SK-N-SH treated with all-trans-retinoic acid at 6 μM for 48 hours (cell line): ENCODE data around the gene LATS1.

Experiments
- ARNTL ChIP-seq: fragments of 450-650 bp; formaldehyde crosslinking; IDR thresholded peaks from 2 replicates; pipeline ENCODE4 v1.5.0; 2020; ENCODE audit warnings: low read depth, mild to moderate bottlenecking, moderate library complexity, borderline replicate concordance
- CSRNP3 ChIP-seq: fragments of 250-450 bp; sonication (Bioruptor Pico); IDR thresholded peaks from 2 replicates; pipeline ENCODE4 v1.5.1; 2021; ENCODE audit warnings: mild to moderate bottlenecking, moderate library complexity
- ESRRG ChIP-seq: fragments of 250-450 bp; sonication (Bioruptor Pico); IDR thresholded peaks from 2 replicates; pipeline ENCODE4 v1.6.1; 2021; ENCODE audit warnings: mild to moderate bottlenecking
- ISL1 ChIP-seq: fragments of 250-450 bp; sonication (Bioruptor Pico); IDR thresholded peaks from 2 replicates; pipeline ENCODE4 v2.1.2; 2022; ENCODE audit warnings: mild to moderate bottlenecking, moderate library complexity
- PATZ1 ChIP-seq: fragments of 250-450 bp; sonication (Bioruptor Pico); IDR thresholded peaks from 2 replicates; pipeline ENCODE4 v1.8.0; 2020; ENCODE audit warnings: mild to moderate bottlenecking, moderate library complexity, borderline replicate concordance
- PPARA ChIP-seq: fragments of 250-450 bp; sonication (Bioruptor Pico); IDR thresholded peaks from 2 replicates; pipeline ENCODE4 v1.5.0; 2020; ENCODE audit warnings: mild to moderate bottlenecking, borderline replicate concordance
- TCF4 ChIP-seq: fragments of 250-450 bp; sonication (Bioruptor Pico); IDR thresholded peaks from 2 replicates; pipeline ENCODE4 v1.8.0; 2021; ENCODE audit warnings: mild to moderate bottlenecking, moderate library complexity, borderline replicate concordance
- TSHZ2 ChIP-seq: fragments of 250-450 bp; sonication (Bioruptor Pico); IDR thresholded peaks from 2 replicates; pipeline ENCODE4 v1.5.0; 2020; ENCODE audit warnings: mild to moderate bottlenecking, moderate library complexity
- ZC3H10 ChIP-seq: fragments of 250-450 bp; sonication (Bioruptor Pico); IDR thresholded peaks from 2 replicates; pipeline ENCODE4 v1.5.1; 2021; ENCODE audit warnings: mild to moderate bottlenecking, moderate library complexity
- ZFP30 ChIP-seq: fragments of 450-650 bp; formaldehyde crosslinking; IDR thresholded peaks from 2 replicates; pipeline ENCODE4 v1.5.0; 2022; ENCODE audit warnings: mild to moderate bottlenecking, moderate library complexity
- ZNF8 ChIP-seq: fragments of 450-650 bp; formaldehyde crosslinking; IDR thresholded peaks from 2 replicates; pipeline ENCODE4 v1.5.0; 2020; ENCODE audit warnings: mild to moderate bottlenecking, moderate library complexity

- TF ChIP-seq TCF4 (CRISPR knock-in tag) (no peak), PPARA (CRISPR knock-in tag) (no peak), CSRNP3 (no peak), ZNF8 (CRISPR knock-in tag) (no peak), ZC3H10 (CRISPR knock-in tag) (no peak), ZFP30 (CRISPR knock-in tag) (no peak), ESRRG (CRISPR knock-in tag) (no peak), ARNTL (no peak), PATZ1 (CRISPR knock-in tag) (no peak), ISL1 (no peak), TSHZ2 (CRISPR knock-in tag) (no peak)
These were observed 60.5 kb downstream of the LATS1 start for GRCh38 chr6:149657441-149657840.
